GM23338 (cell line): ENCODE measurements around the gene SNX32. TPM values are rescaled to one million over a fixed set of nuclear protein-coding genes. Genes with fewer than 3 reads are reported as not detected.

Source experiments
- ATAC-seq: fragments of 200-7000 bp; cut with Tn5 transposase; 3 replicates; pipeline ENCODE4 v1.9.1; 2020
- DNase-seq: peaks from one replicate; pipeline ENCODE4 v3.0.0-alpha.2; 2015; ENCODE audit warnings: low spot score
- H2AFZ ChIP-seq: fragments of 200-600 bp; sonication (generic); 2 replicates; pipeline ENCODE4 v1.8.0; 2016; ENCODE audit warnings: antibody characterized with exemption, mild to moderate bottlenecking, moderate library complexity
- H3F3A ChIP-seq: fragments of 200-600 bp; sonication (generic); replicated peaks from 2 replicates; pipeline ENCODE4 v1.8.0; 2017; ENCODE audit warnings: antibody characterized with exemption, mixed run types, low read depth
- H3K27ac ChIP-seq: fragments of 200-600 bp; sonication (generic); 2 replicates; pipeline ENCODE4 v1.6.1; 2016; ENCODE audit warnings: low read depth
- H3K27me3 ChIP-seq: fragments of 200-600 bp; sonication (generic); 2 replicates; pipeline ENCODE4 v1.8.0; 2016; ENCODE audit warnings: mild to moderate bottlenecking, mixed run types, moderate library complexity; ENCODE audit not compliant: insufficient read depth
- H3K36me3 ChIP-seq: fragments of 200-600 bp; sonication (generic); 2 replicates; pipeline ENCODE4 v1.8.0; 2016; ENCODE audit warnings: mild to moderate bottlenecking; ENCODE audit not compliant: insufficient read depth
- H3K4me1 ChIP-seq: fragments of 200-600 bp; sonication (generic); 2 replicates; pipeline ENCODE4 v1.8.0; 2016; ENCODE audit warnings: mild to moderate bottlenecking, moderate library complexity; ENCODE audit not compliant: insufficient read depth
- H3K4me2 ChIP-seq: fragments of 200-600 bp; sonication (generic); 2 replicates; pipeline ENCODE4 v1.7.1; 2017; ENCODE audit warnings: mixed run types
- H3K4me3 ChIP-seq: fragments of 200-600 bp; sonication (generic); 2 replicates; pipeline ENCODE4 v1.6.1; 2016; ENCODE audit warnings: mixed run types
- H3K79me2 ChIP-seq: fragments of 200-600 bp; sonication (generic); replicated peaks from 2 replicates; pipeline ENCODE4 v1.8.0; 2017; ENCODE audit warnings: mild to moderate bottlenecking; ENCODE audit not compliant: insufficient read depth
- H3K9me2 ChIP-seq: fragments of 200-600 bp; sonication (generic); 2 replicates; pipeline ENCODE4 v1.8.0; 2017; ENCODE audit not compliant: insufficient read depth
- H4K20me1 ChIP-seq: fragments of 200-600 bp; sonication (generic); replicated peaks from 2 replicates; pipeline ENCODE4 v1.8.0; 2017; ENCODE audit warnings: mild to moderate bottlenecking; ENCODE audit not compliant: insufficient read depth
- H3K27ac Mint-ChIP-seq: 2 replicates; pipeline ENCODE4 v1.8.0; 2020; ENCODE audit warnings: inconsistent platforms, mild to moderate bottlenecking, moderate library complexity, mixed read lengths
- H3K27me3 Mint-ChIP-seq: 3 replicates; pipeline ENCODE4 v1.8.0; 2022; ENCODE audit warnings: low read depth, mild to moderate bottlenecking, moderate library complexity, mixed read lengths, inconsistent platforms; ENCODE audit not compliant: insufficient read depth, poor library complexity
- H3K36me3 Mint-ChIP-seq: 3 replicates; pipeline ENCODE4 v1.8.0; 2021; ENCODE audit warnings: low read depth, mild to moderate bottlenecking, inconsistent platforms, moderate library complexity, mixed read lengths
- H3K4me1 Mint-ChIP-seq: 3 replicates; pipeline ENCODE4 v1.8.0; 2020; ENCODE audit warnings: mild to moderate bottlenecking, inconsistent platforms, mixed read lengths
- H3K4me3 Mint-ChIP-seq: 3 replicates; pipeline ENCODE4 v1.8.0; 2021; ENCODE audit warnings: moderate library complexity, mild to moderate bottlenecking, inconsistent platforms, mixed read lengths
- H3K9me3 Mint-ChIP-seq: 3 replicates; pipeline ENCODE4 v1.8.0; 2020; ENCODE audit warnings: moderate library complexity, mild to moderate bottlenecking, inconsistent platforms, mixed read lengths
- POLR2AphosphoS5 ChIP-seq: IDR thresholded peaks from 2 replicates; pipeline ENCODE4 v1.6.1; 2016; ENCODE audit warnings: antibody characterized with exemption, low read depth
- polyA plus RNA-seq: library from polyadenylated mRNA; unstranded; fragments of >200 nt; fragmentation: Nextera tagmentation; extraction: Ambion mirVana; gene quantifications from 2 replicates; pipeline ENCODE4 v1.2.1, GENCODE V29; 2016
- total RNA-seq: library from RNA; depleted of rRNA; stranded (reverse); fragments of >200 nt; shearing (Covaris generic); gene quantifications from 2 replicates; pipeline ENCODE4 v1.2.3, GENCODE V29; 2014
- TF ChIP-seq, protein P1 (sequence below), 2 experiments: fragments of 200-600 bp in 1 of 2; sonication (generic) in 1 of 2; conservative IDR thresholded peaks; 2 replicates each; pipeline versions ENCODE4 v1.5.1 to v1.6.1; 2016 to 2017; ENCODE audit warnings: antibody characterized with exemption in 2 of 2, low read depth in 2 of 2, mild to moderate bottlenecking in 2 of 2, moderate library complexity in 1 of 2
- TF ChIP-seq, protein P2 (sequence below): fragments of 250-450 bp; sonication (Bioruptor Pico); IDR thresholded peaks from 2 replicates; pipeline ENCODE4 v1.5.0; 2020; ENCODE audit warnings: mild to moderate bottlenecking, moderate library complexity

Gene SNX32
- total and polyA plus RNA-seq, 2 experiments from 2014 or later: 0.49 to 1.2 TPM

DNA sequence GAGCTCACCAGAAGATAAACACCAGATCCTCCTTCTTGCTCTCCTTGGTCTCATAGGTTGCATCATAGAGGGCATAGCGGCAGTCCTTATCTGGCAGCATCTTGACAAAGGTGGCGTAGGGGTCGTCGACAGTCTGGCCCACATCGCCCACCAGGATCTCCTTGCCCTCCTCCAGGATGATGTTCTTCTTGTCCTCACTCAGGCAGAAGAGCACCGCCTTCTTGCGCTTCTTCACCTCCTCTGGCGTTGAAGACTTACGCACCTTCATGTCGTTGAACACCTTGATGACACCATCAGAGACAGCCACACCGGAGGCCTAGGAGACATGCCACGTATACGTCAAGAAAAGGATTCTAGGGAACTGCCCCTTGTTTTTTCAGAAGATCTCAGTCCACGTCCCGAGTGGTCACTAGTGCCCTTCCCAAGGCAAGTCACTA is 22.2 kb downstream of the SNX32 start:
- Mint-ChIP-seq H3K9me3 (peaks cover 16% of the 10 kb centered on the region), H3K4me1 (peaks cover 25% of the 10 kb centered on the region), H3K4me3 (peak overlapping the region; percentile 90), H3K36me3 (peaks cover 59% of the 10 kb centered on the region), H3K27ac (peak overlapping the region; percentile 80), H3K27me3 (peaks cover 53% of the 10 kb centered on the region)
- H3K4me3 ChIP-seq: peak overlapping the region; percentile 93
- peaks cover 33% of the 10 kb centered on the region for H4K20me1 ChIP-seq
- H3K4me1 ChIP-seq: peaks cover 3% of the 10 kb centered on the region; the same call in 1 of the 2 replicates
- no peak for ATAC-seq
- H3F3A ChIP-seq: peaks cover 62% of the 10 kb centered on the region
- DNase-seq: no peak
- H3K27ac ChIP-seq: 0 out of 2 replicates have a peak overlapping the region, but pooled peaks have one; percentile 74
- no peak for TF ChIP-seq POLR2AphosphoS5
- TF ChIP-seq, protein P1, sequence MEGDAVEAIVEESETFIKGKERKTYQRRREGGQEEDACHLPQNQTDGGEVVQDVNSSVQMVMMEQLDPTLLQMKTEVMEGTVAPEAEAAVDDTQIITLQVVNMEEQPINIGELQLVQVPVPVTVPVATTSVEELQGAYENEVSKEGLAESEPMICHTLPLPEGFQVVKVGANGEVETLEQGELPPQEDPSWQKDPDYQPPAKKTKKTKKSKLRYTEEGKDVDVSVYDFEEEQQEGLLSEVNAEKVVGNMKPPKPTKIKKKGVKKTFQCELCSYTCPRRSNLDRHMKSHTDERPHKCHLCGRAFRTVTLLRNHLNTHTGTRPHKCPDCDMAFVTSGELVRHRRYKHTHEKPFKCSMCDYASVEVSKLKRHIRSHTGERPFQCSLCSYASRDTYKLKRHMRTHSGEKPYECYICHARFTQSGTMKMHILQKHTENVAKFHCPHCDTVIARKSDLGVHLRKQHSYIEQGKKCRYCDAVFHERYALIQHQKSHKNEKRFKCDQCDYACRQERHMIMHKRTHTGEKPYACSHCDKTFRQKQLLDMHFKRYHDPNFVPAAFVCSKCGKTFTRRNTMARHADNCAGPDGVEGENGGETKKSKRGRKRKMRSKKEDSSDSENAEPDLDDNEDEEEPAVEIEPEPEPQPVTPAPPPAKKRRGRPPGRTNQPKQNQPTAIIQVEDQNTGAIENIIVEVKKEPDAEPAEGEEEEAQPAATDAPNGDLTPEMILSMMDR (conservative IDR thresholded peaks at IDR 0.05; ENCODE audit: low read depth in 2 of 2): no peak
- TF ChIP-seq, protein P2, sequence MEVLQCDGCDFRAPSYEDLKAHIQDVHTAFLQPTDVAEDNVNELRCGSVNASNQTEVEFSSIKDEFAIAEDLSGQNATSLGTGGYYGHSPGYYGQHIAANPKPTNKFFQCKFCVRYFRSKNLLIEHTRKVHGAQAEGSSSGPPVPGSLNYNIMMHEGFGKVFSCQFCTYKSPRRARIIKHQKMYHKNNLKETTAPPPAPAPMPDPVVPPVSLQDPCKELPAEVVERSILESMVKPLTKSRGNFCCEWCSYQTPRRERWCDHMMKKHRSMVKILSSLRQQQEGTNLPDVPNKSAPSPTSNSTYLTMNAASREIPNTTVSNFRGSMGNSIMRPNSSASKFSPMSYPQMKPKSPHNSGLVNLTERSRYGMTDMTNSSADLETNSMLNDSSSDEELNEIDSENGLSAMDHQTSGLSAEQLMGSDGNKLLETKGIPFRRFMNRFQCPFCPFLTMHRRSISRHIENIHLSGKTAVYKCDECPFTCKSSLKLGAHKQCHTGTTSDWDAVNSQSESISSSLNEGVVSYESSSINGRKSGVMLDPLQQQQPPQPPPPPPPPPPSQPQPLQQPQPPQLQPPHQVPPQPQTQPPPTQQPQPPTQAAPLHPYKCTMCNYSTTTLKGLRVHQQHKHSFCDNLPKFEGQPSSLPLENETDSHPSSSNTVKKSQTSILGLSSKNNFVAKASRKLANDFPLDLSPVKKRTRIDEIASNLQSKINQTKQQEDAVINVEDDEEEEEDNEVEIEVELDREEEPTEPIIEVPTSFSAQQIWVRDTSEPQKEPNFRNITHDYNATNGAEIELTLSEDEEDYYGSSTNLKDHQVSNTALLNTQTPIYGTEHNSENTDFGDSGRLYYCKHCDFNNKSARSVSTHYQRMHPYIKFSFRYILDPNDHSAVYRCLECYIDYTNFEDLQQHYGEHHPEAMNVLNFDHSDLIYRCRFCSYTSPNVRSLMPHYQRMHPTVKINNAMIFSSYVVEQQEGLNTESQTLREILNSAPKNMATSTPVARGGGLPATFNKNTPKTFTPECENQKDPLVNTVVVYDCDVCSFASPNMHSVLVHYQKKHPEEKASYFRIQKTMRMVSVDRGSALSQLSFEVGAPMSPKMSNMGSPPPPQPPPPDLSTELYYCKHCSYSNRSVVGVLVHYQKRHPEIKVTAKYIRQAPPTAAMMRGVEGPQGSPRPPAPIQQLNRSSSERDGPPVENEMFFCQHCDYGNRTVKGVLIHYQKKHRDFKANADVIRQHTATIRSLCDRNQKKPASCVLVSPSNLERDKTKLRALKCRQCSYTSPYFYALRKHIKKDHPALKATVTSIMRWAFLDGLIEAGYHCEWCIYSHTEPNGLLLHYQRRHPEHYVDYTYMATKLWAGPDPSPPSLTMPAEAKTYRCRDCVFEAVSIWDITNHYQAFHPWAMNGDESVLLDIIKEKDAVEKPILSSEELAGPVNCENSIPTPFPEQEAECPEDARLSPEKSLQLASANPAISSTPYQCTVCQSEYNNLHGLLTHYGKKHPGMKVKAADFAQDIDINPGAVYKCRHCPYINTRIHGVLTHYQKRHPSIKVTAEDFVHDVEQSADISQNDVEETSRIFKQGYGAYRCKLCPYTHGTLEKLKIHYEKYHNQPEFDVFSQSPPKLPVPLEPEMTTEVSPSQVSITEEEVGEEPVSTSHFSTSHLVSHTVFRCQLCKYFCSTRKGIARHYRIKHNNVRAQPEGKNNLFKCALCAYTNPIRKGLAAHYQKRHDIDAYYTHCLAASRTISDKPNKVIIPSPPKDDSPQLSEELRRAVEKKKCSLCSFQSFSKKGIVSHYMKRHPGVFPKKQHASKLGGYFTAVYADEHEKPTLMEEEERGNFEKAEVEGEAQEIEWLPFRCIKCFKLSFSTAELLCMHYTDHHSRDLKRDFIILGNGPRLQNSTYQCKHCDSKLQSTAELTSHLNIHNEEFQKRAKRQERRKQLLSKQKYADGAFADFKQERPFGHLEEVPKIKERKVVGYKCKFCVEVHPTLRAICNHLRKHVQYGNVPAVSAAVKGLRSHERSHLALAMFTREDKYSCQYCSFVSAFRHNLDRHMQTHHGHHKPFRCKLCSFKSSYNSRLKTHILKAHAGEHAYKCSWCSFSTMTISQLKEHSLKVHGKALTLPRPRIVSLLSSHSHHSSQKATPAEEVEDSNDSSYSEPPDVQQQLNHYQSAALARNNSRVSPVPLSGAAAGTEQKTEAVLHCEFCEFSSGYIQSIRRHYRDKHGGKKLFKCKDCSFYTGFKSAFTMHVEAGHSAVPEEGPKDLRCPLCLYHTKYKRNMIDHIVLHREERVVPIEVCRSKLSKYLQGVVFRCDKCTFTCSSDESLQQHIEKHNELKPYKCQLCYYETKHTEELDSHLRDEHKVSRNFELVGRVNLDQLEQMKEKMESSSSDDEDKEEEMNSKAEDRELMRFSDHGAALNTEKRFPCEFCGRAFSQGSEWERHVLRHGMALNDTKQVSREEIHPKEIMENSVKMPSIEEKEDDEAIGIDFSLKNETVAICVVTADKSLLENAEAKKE: no peak
- H2AFZ ChIP-seq: no peak overlapping the region
- peaks cover 28% of the 10 kb centered on the region for H3K36me3 ChIP-seq
- H3K27me3 ChIP-seq: no peaks in the 10 kb centered on the region
- H3K4me2 ChIP-seq: peak overlapping the region; percentile 95
- H3K79me2 ChIP-seq: peaks cover 41% of the 10 kb centered on the region
- H3K9me2 ChIP-seq: no peaks in the 10 kb centered on the region
